Gastroesophageal sphincter (tissue), 4 donors: ENCODE data around the gene CACNB4. TPM values are rescaled to one million over a fixed set of nuclear protein-coding genes. Genes with fewer than 3 reads are reported as not detected.
"Not testable (repeated sequence)": the region's sequence is repeated elsewhere in the genome, so short reads cannot be mapped to it uniquely, and the experiment has no call there.

Experiments
- ATAC-seq: fragments of 150-250 bp; one replicate; pipeline ENCODE4 v1.9.1; 2016; ENCODE audit warnings: mild to moderate bottlenecking, moderate library complexity
- H3K27ac ChIP-seq, 4 donors: fragments of 200-600 bp; sonication (generic) in 3 of 4; 1 replicate in 3 of 4; 2 replicates in 1 of 4; pipeline ENCODE4 v1.5.1; 2016 to 2019
- H3K27me3 ChIP-seq: fragments of 200-600 bp; sonication (generic); one replicate; pipeline ENCODE4 v1.5.1; 2019
- H3K36me3 ChIP-seq, 2 donors: fragments of 200-600 bp; sonication (generic); one replicate each; pipeline ENCODE4 v1.5.1; 2019; ENCODE audit warnings: control low read depth in 1 of 2
- H3K4me1 ChIP-seq, 3 donors: fragments of 200-600 bp; sonication (generic); 1 replicate in 2 of 3; 2 replicates in 1 of 3; pipeline ENCODE4 v1.5.1; 2016 to 2019; ENCODE audit warnings: control low read depth in 2 of 3
- H3K4me3 ChIP-seq, 2 donors: fragments of 200-600 bp; sonication (generic); one replicate each; pipeline ENCODE4 v1.5.1; 2019; ENCODE audit warnings: mild to moderate bottlenecking in 1 of 2, moderate library complexity in 1 of 2
- H3K9me3 ChIP-seq, 3 donors: fragments of 200-600 bp; sonication (generic); one replicate each; pipeline ENCODE4 v1.5.1; 2017 to 2019; ENCODE audit warnings: control low read depth in 2 of 3
- EP300 ChIP-seq: sonication (generic); formaldehyde crosslinking; IDR thresholded peaks from one replicate; pipeline ENCODE4 v1.6.1; 2017; ENCODE audit warnings: antibody characterized with exemption, mild to moderate bottlenecking
- POLR2A ChIP-seq, 2 donors: fragments of 450-650 bp; IDR thresholded peaks; one replicate each; pipeline ENCODE4 v1.6.1; 2017; ENCODE audit warnings: antibody characterized with exemption in 2 of 2, mild to moderate bottlenecking in 2 of 2, moderate library complexity in 1 of 2
- POLR2AphosphoS5 ChIP-seq: sonication (generic); formaldehyde crosslinking; IDR thresholded peaks from one replicate; pipeline ENCODE4 v1.6.1; 2017; ENCODE audit warnings: antibody characterized with exemption
- whole genome bisulfite sequencing, 2 donors: methylation state at CpG; one replicate each; pipeline ENCODE4 v1.1.5; 2018; ENCODE audit warnings: low coverage in 1 of 2; 5-methylcytosine and 5-hydroxymethylcytosine counted together
- total RNA-seq, 4 donors: library from RNA; depleted of rRNA; stranded (reverse); fragments of >200 nt; gene quantifications; one replicate each; pipeline ENCODE4 v1.1.0, GENCODE V29; 2016
- TF ChIP-seq, protein P1 (sequence below), 4 experiments: fragments of 200-600 bp in 2 of 4; fragments of 450-650 bp in 2 of 4; sonication (generic) in 1 of 4; IDR thresholded peaks; one replicate each; pipeline ENCODE4 v1.5.1; 2017 to 2019; ENCODE audit warnings: antibody characterized with exemption in 4 of 4, mild to moderate bottlenecking in 2 of 4, moderate library complexity in 2 of 4

Gene CACNB4
- total RNA-seq, 4 donors from 2014 or later = 1.4 to 5.4 (median 1.9) TPM

DNA sequence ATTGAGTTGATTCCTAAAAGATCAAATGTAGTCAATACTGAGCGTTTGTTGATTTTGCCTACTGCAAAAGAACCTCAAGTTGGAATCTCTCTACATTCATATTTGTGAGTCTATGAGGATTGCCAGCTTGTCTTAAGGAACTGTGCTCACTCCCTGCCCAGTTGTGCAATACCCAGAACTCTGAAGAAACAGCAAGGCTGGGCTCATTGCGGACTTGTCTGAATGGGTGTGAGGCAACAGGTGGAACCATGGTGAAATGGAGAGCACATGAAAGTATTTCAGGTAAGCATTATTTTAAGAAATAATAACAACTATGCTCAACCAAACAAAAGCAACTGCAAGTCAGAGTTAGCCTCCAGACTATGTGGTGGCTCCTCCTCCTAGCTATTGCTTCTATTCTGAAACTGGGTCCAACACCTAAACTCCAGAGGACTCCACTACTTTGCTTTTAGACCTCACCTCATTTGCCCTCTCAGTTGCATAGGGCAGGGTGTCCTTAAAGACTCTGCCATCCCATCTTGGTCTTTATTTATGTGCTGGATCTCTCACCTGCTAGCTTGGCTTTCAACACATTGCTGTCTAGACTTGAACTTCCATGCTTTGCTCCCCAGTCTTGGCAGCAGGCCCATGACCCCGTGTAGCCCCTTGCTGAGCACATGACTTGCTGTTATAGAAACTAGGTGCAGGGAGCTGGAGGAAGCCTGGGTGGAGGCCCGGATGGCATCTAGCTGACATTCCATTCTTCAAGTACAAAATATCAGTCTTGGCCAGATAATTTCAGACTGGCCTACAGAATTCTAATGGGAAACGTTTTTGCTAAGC lies 175.8 kb downstream of the CACNB4 start:
- H3K9me3 ChIP-seq = no peaks in the 10 kb centered on the region
- no peaks in the 10 kb centered on the region for H3K27me3 ChIP-seq
- TF ChIP-seq POLR2A (IDR thresholded peaks at IDR 0.05) (no peak), POLR2AphosphoS5 (no peak), EP300 (no peak)
- TF ChIP-seq, protein P1, sequence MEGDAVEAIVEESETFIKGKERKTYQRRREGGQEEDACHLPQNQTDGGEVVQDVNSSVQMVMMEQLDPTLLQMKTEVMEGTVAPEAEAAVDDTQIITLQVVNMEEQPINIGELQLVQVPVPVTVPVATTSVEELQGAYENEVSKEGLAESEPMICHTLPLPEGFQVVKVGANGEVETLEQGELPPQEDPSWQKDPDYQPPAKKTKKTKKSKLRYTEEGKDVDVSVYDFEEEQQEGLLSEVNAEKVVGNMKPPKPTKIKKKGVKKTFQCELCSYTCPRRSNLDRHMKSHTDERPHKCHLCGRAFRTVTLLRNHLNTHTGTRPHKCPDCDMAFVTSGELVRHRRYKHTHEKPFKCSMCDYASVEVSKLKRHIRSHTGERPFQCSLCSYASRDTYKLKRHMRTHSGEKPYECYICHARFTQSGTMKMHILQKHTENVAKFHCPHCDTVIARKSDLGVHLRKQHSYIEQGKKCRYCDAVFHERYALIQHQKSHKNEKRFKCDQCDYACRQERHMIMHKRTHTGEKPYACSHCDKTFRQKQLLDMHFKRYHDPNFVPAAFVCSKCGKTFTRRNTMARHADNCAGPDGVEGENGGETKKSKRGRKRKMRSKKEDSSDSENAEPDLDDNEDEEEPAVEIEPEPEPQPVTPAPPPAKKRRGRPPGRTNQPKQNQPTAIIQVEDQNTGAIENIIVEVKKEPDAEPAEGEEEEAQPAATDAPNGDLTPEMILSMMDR (IDR thresholded peaks at IDR 0.05) = no peak
- peaks cover 0 to 17% (median 8%) of the 10 kb centered on the region in 3 donors for H3K4me1 ChIP-seq
- peak overlapping the region in 1 of 4 donors; percentile 27 for H3K27ac ChIP-seq
- ATAC-seq = peak; percentile 82
- WGBS, 2 donors = 34 to 38% methylated on average over 4 to 5 of the region's 5 CpGs
- H3K4me3 ChIP-seq = no peak overlapping the region
- H3K36me3 ChIP-seq = no peaks in the 10 kb centered on the region

DNA sequence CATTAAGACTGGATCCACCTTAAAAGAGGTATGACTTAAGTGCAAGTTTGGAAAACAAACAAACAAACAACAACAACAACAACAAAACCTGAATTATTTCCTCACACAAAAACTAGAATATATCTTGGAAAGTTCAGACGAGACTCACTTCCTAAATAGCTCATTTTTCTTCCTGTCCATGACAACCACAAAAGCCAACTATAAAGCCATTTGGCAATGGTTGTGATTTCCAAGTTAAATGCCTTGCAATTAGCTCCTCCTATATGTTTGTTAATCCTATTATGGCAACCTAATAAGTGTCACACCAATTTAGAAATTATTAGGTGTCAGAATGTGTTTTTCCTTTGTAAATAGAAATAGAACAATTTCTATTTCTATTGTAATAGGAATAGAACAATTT lies 179.1 kb downstream of the CACNB4 start:
- ATAC-seq = no peak
- no peaks in the 10 kb centered on the region for H3K27me3 ChIP-seq
- H3K4me1 ChIP-seq = peaks cover 0 to 17% (median 8%) of the 10 kb centered on the region in 3 donors
- TF ChIP-seq POLR2AphosphoS5 (no peak), POLR2A (IDR thresholded peaks at IDR 0.05) (no peak), EP300 (no peak)
- TF ChIP-seq, protein P1 (IDR thresholded peaks at IDR 0.05) = no peak
- no peak overlapping the region for H3K27ac ChIP-seq
- H3K9me3 ChIP-seq = no peaks in the 10 kb centered on the region
- no peaks in the 10 kb centered on the region for H3K36me3 ChIP-seq
- H3K4me3 ChIP-seq = no peak overlapping the region
- WGBS, 2 donors = 14 to 19% methylated on average over 1 of the region's 1 CpG

DNA sequence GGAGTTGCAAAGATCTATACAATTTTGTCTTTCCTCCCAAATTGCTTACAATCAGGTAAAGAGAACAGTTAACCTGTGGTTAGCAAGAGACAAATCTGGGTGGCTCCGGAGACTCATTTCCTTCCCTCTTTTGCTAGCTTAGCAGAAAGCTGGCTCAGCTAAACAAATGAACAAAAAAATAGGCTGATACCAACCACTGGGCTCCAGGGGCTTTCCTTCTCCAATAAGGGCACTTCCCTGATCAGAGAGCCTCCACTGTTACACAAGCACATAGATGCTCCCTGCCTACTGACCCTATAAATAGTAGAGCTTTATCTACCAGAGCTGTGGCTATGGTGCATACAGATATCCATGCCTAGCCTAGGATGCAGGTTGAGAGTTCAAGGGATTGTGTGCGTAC lies 180.5 kb downstream of the CACNB4 start:
- H3K27ac ChIP-seq = no peak overlapping the region
- H3K27me3 ChIP-seq = no peaks in the 10 kb centered on the region
- WGBS, 2 donors = 60 to 75% methylated on average over 1 of the region's 2 CpGs
- peaks cover 0 to 13% (median 6%) of the 10 kb centered on the region in 3 donors for H3K4me1 ChIP-seq
- H3K4me3 ChIP-seq = no peak overlapping the region
- no peak for ATAC-seq
- no peaks in the 10 kb centered on the region for H3K9me3 ChIP-seq
- no peaks in the 10 kb centered on the region for H3K36me3 ChIP-seq
- TF ChIP-seq POLR2AphosphoS5 (no peak), POLR2A (IDR thresholded peaks at IDR 0.05) (no peak), EP300 (no peak)
- TF ChIP-seq, protein P1 (IDR thresholded peaks at IDR 0.05) = no peak

DNA sequence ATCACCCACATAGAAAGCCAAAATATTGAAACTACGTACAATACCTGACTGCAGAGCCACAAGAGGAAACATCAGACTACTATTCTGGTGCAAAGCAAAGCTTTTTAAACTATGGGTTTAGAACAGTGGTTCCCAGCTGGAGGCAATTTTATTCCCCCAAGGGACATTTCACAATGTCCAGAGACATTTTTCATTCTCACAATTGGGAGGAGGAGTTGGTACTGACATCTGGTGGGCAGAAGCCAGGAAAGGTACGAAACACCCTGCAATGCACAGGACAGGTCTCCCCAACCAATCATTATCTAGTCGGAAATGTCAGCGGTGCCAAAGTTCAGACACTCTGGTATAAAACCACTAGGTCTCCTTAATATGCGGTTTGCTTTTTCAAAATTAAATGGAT lies 182.2 kb downstream of the CACNB4 start:
- no peaks in the 10 kb centered on the region for H3K9me3 ChIP-seq
- no peak overlapping the region for H3K27ac ChIP-seq
- WGBS, 2 donors = 80 to 88% methylated on average over 5 of the region's 5 CpGs
- no peak for TF ChIP-seq EP300
- TF ChIP-seq, protein P1 (IDR thresholded peaks at IDR 0.05) = no peak
- TF ChIP-seq POLR2A (IDR thresholded peaks at IDR 0.05) = no peak
- TF ChIP-seq POLR2AphosphoS5 = no peak
- H3K27me3 ChIP-seq = no peaks in the 10 kb centered on the region
- ATAC-seq = no peak
- H3K36me3 ChIP-seq = no peaks in the 10 kb centered on the region
- H3K4me3 ChIP-seq = no peak overlapping the region
- H3K4me1 ChIP-seq = no peaks in the 10 kb centered on the region

DNA sequence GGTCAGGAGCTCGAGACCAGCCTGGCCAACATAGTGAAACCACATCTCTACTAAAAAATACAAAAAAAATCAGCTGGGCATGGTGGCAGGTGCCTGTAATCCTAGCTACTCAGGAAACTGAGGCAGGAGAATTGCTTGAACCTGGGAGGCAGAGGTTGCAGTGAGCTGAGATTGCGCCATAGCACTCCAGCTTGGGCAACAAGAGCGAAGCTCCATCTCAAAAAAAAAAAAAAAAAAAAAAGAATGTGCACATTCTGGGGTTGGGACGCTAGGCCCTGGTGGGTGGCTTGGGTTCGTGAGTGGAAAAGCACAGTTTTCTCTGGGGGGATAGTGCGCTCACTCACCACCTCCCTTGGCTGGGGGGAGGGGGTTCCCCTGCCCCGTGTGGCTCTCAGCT lies 183.2 kb downstream of the CACNB4 start:
- H3K4me1 ChIP-seq, H3K4me3 ChIP-seq, ATAC-seq, H3K9me3 ChIP-seq, H3K36me3 ChIP-seq, H3K27me3 ChIP-seq, H3K27ac ChIP-seq: not testable (repeated sequence)
- 100% methylated on average over 4 of the region's 7 CpGs; no CpG with 5 or more reads in 1 of the 2 donors for WGBS, 2 donors
